CD1c-positive myeloid dendritic cell (primary cell): ENCODE measurements around the gene MPHOSPH6.
"Not testable (repeated sequence)": the region's sequence is repeated elsewhere in the genome, so short reads cannot be mapped to it uniquely, and the experiment has no call there.

ENCODE experiments used
- DNase-seq: peaks from one replicate; pipeline ENCODE4 v3.0.0-alpha.2; 2016; ENCODE audit errors: extremely low spot score

MPHOSPH6 gene

GRCh38 chr16:82175627-82176026 lies 5.6 kb upstream of the MPHOSPH6 start:
- no peak for DNase-seq

- DNase-seq: no peak
These were observed 2.4 kb downstream of the MPHOSPH6 start for GRCh38 chr16:82167670-82168069.

GRCh38 chr16:82160226-82160625 lies 9.8 kb downstream of the MPHOSPH6 start:
- DNase-seq: no peak

- no peak for DNase-seq
These were observed 12.2 kb downstream of the MPHOSPH6 start for GRCh38 chr16:82157836-82158235.

GRCh38 chr16:82157534-82157812 lies 12.6 kb downstream of the MPHOSPH6 start:
- no peak for DNase-seq

- DNase-seq: no peak
These were observed 13.1 kb downstream of the MPHOSPH6 start for GRCh38 chr16:82156761-82157533.

GRCh38 chr16:82152641-82153112 lies 17.3 kb downstream of the MPHOSPH6 start:
- DNase-seq: no peak

- no peak for DNase-seq
These were observed 17.8 kb downstream of the MPHOSPH6 start for GRCh38 chr16:82152196-82152595.

GRCh38 chr16:82150549-82150948 lies 19.5 kb downstream of the MPHOSPH6 start:
- DNase-seq: no peak

GRCh38 chr16:82149536-82149935 lies 20.5 kb downstream of the MPHOSPH6 start:
- no peak for DNase-seq

GRCh38 chr16:82147546-82147945 lies 22.5 kb downstream of the MPHOSPH6 start:
- no peak for DNase-seq

- no peak for DNase-seq
These were observed 23.1 kb downstream of the MPHOSPH6 start for GRCh38 chr16:82146957-82147356.

GRCh38 chr16:82146556-82146955 lies 23.5 kb downstream of the MPHOSPH6 start:
- DNase-seq: no peak

GRCh38 chr16:82139286-82139571 lies 30.8 kb downstream of the MPHOSPH6 start:
- not testable (repeated sequence) for DNase-seq

- DNase-seq: no peak
These were observed 31.3 kb downstream of the MPHOSPH6 start for GRCh38 chr16:82138478-82139285.

- no peak for DNase-seq
These were observed 32.2 kb downstream of the MPHOSPH6 start for GRCh38 chr16:82137822-82138167.

GRCh38 chr16:82136956-82137821 lies 32.8 kb downstream of the MPHOSPH6 start:
- DNase-seq: no peak

- DNase-seq: no peak
These were observed 34.2 kb downstream of the MPHOSPH6 start for GRCh38 chr16:82135844-82136243.

GRCh38 chr16:82134846-82135245 lies 35.2 kb downstream of the MPHOSPH6 start:
- no peak for DNase-seq

- no peak for DNase-seq
These were observed 36.2 kb downstream of the MPHOSPH6 start for GRCh38 chr16:82133798-82134197.

GRCh38 chr16:82129881-82130280 lies 40.1 kb downstream of the MPHOSPH6 start:
- DNase-seq: no peak

GRCh38 chr16:82124651-82125050 lies 45.4 kb downstream of the MPHOSPH6 start:
- no peak for DNase-seq

GRCh38 chr16:82119405-82119804 lies 50.6 kb downstream of the MPHOSPH6 start:
- no peak for DNase-seq
